ENCODE results near the gene CNNM4. TPM values are rescaled to one million over a fixed set of nuclear protein-coding genes. Genes with fewer than 3 reads are reported as not detected.

Gene CNNM4
- total and polyA plus RNA-seq, 10 donors: 1.5 to 14.4 (median 7.8) TPM

GRCh38 chr2:96726131-96726530, 34.6 kb upstream of the CNNM4 start:
- no peak for TF ChIP-seq POLR2A (IDR thresholded peaks at IDR 0.05)
- no peak for TF ChIP-seq CTCF (IDR thresholded peaks at IDR 0.05 in 8 of 11, conservative IDR thresholded peaks at IDR 0.05 in 3 of 11)
- no peak for TF ChIP-seq POLR2AphosphoS5 (IDR thresholded peaks at IDR 0.05)
- intact Hi-C loops (cut with DNase I; ENCODE audit: low total_unique reads): no loop called here
- H3K27ac ChIP-seq: no peak overlapping the region
- no peaks in the 10 kb centered on the region for H3K4me1 ChIP-seq
- H3K36me3 ChIP-seq: peaks cover 0 to 92% (median 52%) of the 10 kb centered on the region in 6 donors
- 84 to 90% (median 87%) methylated on average over 4 of the region's 4 CpGs for WGBS, 5 donors
- no peaks in the 10 kb centered on the region for H3K27me3 ChIP-seq (replicated peaks in 1 of 7)
- no peak for DNase-seq
- no peak overlapping the region for H3K4me3 ChIP-seq
- H3K9me3 ChIP-seq: no peaks in the 10 kb centered on the region

GRCh38 chr2:96727431-96727830, 33.3 kb upstream of the CNNM4 start:
- Histone ChIP-seq H3K36me3 (peaks cover 0 to 95% (median 65%) of the 10 kb centered on the region in 6 donors), H3K9me3 (no peaks in the 10 kb centered on the region), H3K4me3 (no peak overlapping the region), H3K27ac (no peak overlapping the region), H3K27me3 (replicated peaks in 1 of 7) (no peaks in the 10 kb centered on the region), H3K4me1 (no peaks in the 10 kb centered on the region)
- 76 to 92% (median 86%) methylated on average over 5 of the region's 5 CpGs for WGBS, 5 donors
- no peak for TF ChIP-seq POLR2AphosphoS5 (IDR thresholded peaks at IDR 0.05)
- intact Hi-C loops (cut with DNase I; ENCODE audit: low total_unique reads): no loop called here
- DNase-seq: no peak

GRCh38 chr2:96729748-96730147, 31.0 kb upstream of the CNNM4 start:
- no peak overlapping the region for H3K27ac ChIP-seq
- no peak for DNase-seq
- H3K9me3 ChIP-seq: no peaks in the 10 kb centered on the region
- peaks cover 0 to 100% (median 79%) of the 10 kb centered on the region in 6 donors for H3K36me3 ChIP-seq
- whole genome bisulfite sequencing, 5 donors: 95 to 97% (median 96%) methylated on average over 7 of the region's 7 CpGs
- no peak overlapping the region for H3K4me3 ChIP-seq
- intact Hi-C loops (cut with DNase I; ENCODE audit: low total_unique reads): loop anchor here (10.0 kb wide), 1 partner anchor 85 kb away; the partner anchor contains the start of gene FER1L5
- no peak for TF ChIP-seq POLR2AphosphoS5 (IDR thresholded peaks at IDR 0.05)
- TF ChIP-seq POLR2A (IDR thresholded peaks at IDR 0.05): no peak
- TF ChIP-seq CTCF (IDR thresholded peaks at IDR 0.05 in 8 of 11, conservative IDR thresholded peaks at IDR 0.05 in 3 of 11): no peak
- H3K27me3 ChIP-seq (replicated peaks in 1 of 7): no peaks in the 10 kb centered on the region
- peaks cover 0 to 11% (median 3%) of the 10 kb centered on the region in 6 donors for H3K4me1 ChIP-seq

- Histone ChIP-seq H3K27ac (no peak overlapping the region), H3K4me1 (peaks cover 0 to 15% (median 5%) of the 10 kb centered on the region in 6 donors), H3K36me3 (peaks cover 0 to 99% (median 79%) of the 10 kb centered on the region in 6 donors), H3K27me3 (replicated peaks in 1 of 7) (no peaks in the 10 kb centered on the region), H3K4me3 (no peak overlapping the region), H3K9me3 (no peaks in the 10 kb centered on the region)
- DNase-seq: no peak
- 91 to 100% (median 97%) methylated on average over 2 of the region's 2 CpGs for WGBS, 5 donors
- TF ChIP-seq POLR2AphosphoS5 (IDR thresholded peaks at IDR 0.05) (no peak), CTCF (IDR thresholded peaks at IDR 0.05 in 8 of 11, conservative IDR thresholded peaks at IDR 0.05 in 3 of 11) (no peak), POLR2A (IDR thresholded peaks at IDR 0.05) (no peak)
- intact Hi-C loops (cut with DNase I; ENCODE audit: low total_unique reads): loop anchor here (10.0 kb wide), 1 partner anchor 85 kb away; the partner anchor contains the start of gene FER1L5
Observed at GRCh38 chr2:96730212-96730611, 30.5 kb upstream of the CNNM4 start.
